IMR-90 (cell line): Measurements from ENCODE around the gene PLXNA4. TPM values are rescaled to one million over a fixed set of nuclear protein-coding genes. Genes with fewer than 3 reads are reported as not detected.

ENCODE experiments used
- ATAC-seq: fragments of 200-7000 bp; cut with Tn5 transposase; 2 replicates; pipeline ENCODE4 v1.9.1; 2020; ENCODE audit warnings: low read depth, mild to moderate bottlenecking, moderate library complexity
- BruUV-seq: library from RNA; stranded (reverse); fragments of 400-500 nt; replicated peaks from 2 replicates; lab custom pipeline; 2021; lab: Mats Ljungman, UMichigan
- CTCF ChIA-PET: fragments of 300-600 bp; formaldehyde crosslinking; extraction: SDS; loops from one replicate; lab custom pipeline; 2021; ENCODE audit warnings: antibody characterized with exemption; lab: Yijun Ruan, JAX
- POLR2A ChIA-PET: fragments of 300-600 bp; sonication (Branson Sonifier 250); formaldehyde crosslinking; loops from one replicate; lab custom pipeline; 2022; ENCODE audit warnings: antibody characterized with exemption; ENCODE audit not compliant: unreplicated experiment; lab: Charles Lee
- DNase-seq: peaks from one replicate; pipeline ENCODE4 v3.0.0; 2013
- H2AFZ ChIP-seq: replicated peaks from 2 replicates; pipeline ENCODE3; 2013; ENCODE audit warnings: low read length, mild to moderate bottlenecking; ENCODE audit not compliant: poor library complexity
- H2AK5ac ChIP-seq: 2 replicates; pipeline ENCODE4 v1.6.1; 2013; ENCODE audit warnings: low read depth, low read length, inconsistent platforms
- H2AK9ac ChIP-seq: replicated peaks from 2 replicates; pipeline ENCODE3; 2013; ENCODE audit warnings: mild to moderate bottlenecking, low read depth, low read length, moderate library complexity; ENCODE audit not compliant: poor library complexity
- H2BK120ac ChIP-seq: 2 replicates; pipeline ENCODE4 v1.6.1; 2013; ENCODE audit warnings: low read depth, low read length, inconsistent platforms
- H2BK15ac ChIP-seq: 3 replicates; pipeline ENCODE4 v1.6.1; 2013; ENCODE audit warnings: low read depth, low read length, inconsistent platforms
- H2BK20ac ChIP-seq: 2 replicates; pipeline ENCODE4 v1.6.1; 2013; ENCODE audit warnings: low read depth, mild to moderate bottlenecking, inconsistent platforms, low read length, moderate library complexity
- H2BK5ac ChIP-seq: 2 replicates; pipeline ENCODE4 v1.6.1; 2013; ENCODE audit warnings: mild to moderate bottlenecking, low read depth, low read length, inconsistent platforms; ENCODE audit not compliant: poor library complexity, severe bottlenecking
- H3K14ac ChIP-seq: replicated peaks from 2 replicates; pipeline ENCODE4 v1.6.1; 2013; ENCODE audit warnings: low read depth, low read length, inconsistent platforms
- H3K18ac ChIP-seq: 2 replicates; pipeline ENCODE4 v1.6.1; 2013; ENCODE audit warnings: low read depth, low read length, control low read depth
- H3K23ac ChIP-seq: 2 replicates; pipeline ENCODE4 v1.6.1; 2013; ENCODE audit warnings: low read depth, low read length, inconsistent platforms
- H3K27ac ChIP-seq: 2 replicates; pipeline ENCODE4 v1.5.1; 2013; ENCODE audit warnings: mild to moderate bottlenecking, control low read depth, low read length; ENCODE audit not compliant: insufficient read depth
- H3K27me3 ChIP-seq: 2 replicates; pipeline ENCODE4 v1.6.1; 2013; ENCODE audit warnings: low read length; ENCODE audit not compliant: control insufficient read depth, insufficient read depth
- H3K36me3 ChIP-seq: 2 replicates; pipeline ENCODE4 v1.6.1; 2013; ENCODE audit warnings: low read length, mixed read lengths; ENCODE audit not compliant: control insufficient read depth, insufficient read depth
- H3K4ac ChIP-seq: 2 replicates; pipeline ENCODE4 v1.6.1; 2013; ENCODE audit warnings: low read depth, low read length, inconsistent platforms
- H3K4me1 ChIP-seq: 2 replicates; pipeline ENCODE4 v1.6.1; 2013; ENCODE audit warnings: low read length, mixed read lengths; ENCODE audit not compliant: control insufficient read depth, insufficient read depth
- H3K4me2 ChIP-seq: 2 replicates; pipeline ENCODE4 v1.6.1; 2013; ENCODE audit warnings: low read depth, mild to moderate bottlenecking, control low read depth, low read length, moderate library complexity
- H3K4me3 ChIP-seq: 2 replicates; pipeline ENCODE4 v1.5.1; 2013; ENCODE audit warnings: low read depth, mild to moderate bottlenecking, control low read depth, low read length, moderate library complexity; ENCODE audit not compliant: insufficient read depth
- H3K56ac ChIP-seq: 2 replicates; pipeline ENCODE4 v1.6.1; 2013; ENCODE audit warnings: low read length, inconsistent platforms; ENCODE audit not compliant: insufficient read depth; ENCODE audit errors: extremely low read depth
- H3K79me1 ChIP-seq, 2 experiments: 2 replicates each; pipeline ENCODE4 v1.6.1; 2013; ENCODE audit warnings: low read length in 2 of 2, inconsistent platforms in 1 of 2, low read depth in 1 of 2
- H3K9ac ChIP-seq: 2 replicates; pipeline ENCODE4 v1.6.1; 2013; ENCODE audit warnings: low read depth, low read length, control low read depth
- H3K9me1 ChIP-seq: 2 replicates; pipeline ENCODE4 v1.6.1; 2013; ENCODE audit warnings: low read length, inconsistent platforms; ENCODE audit not compliant: insufficient read depth
- H3K9me3 ChIP-seq: 2 replicates; pipeline ENCODE4 v1.6.1; 2013; ENCODE audit warnings: low read length; ENCODE audit not compliant: control insufficient read depth, insufficient read depth
- H4K20me1 ChIP-seq: 2 replicates; pipeline ENCODE4 v1.6.1; 2013; ENCODE audit warnings: low read length, inconsistent platforms; ENCODE audit not compliant: insufficient read depth
- H4K5ac ChIP-seq: 2 replicates; pipeline ENCODE4 v1.6.1; 2013; ENCODE audit warnings: mild to moderate bottlenecking, low read depth, low read length, control low read depth
- H4K8ac ChIP-seq, 2 experiments: 2 replicates each; pipeline ENCODE4 v1.6.1; 2013; ENCODE audit warnings: low read depth in 2 of 2, low read length in 2 of 2, control low read depth in 1 of 2, inconsistent platforms in 1 of 2
- H4K91ac ChIP-seq: 2 replicates; pipeline ENCODE4 v1.6.1; 2013; ENCODE audit warnings: low read depth, low read length, inconsistent platforms; ENCODE audit not compliant: insufficient read depth
- CHD1 ChIP-seq: IDR thresholded peaks from 2 replicates; pipeline ENCODE4 v1.6.1; 2012; ENCODE audit warnings: low read depth, low read length, improper control_type of control experiment
- FOS ChIP-seq: fragments of 150-350 bp; IDR thresholded peaks from 2 replicates; pipeline ENCODE4 v1.6.1; 2016; ENCODE audit warnings: low read depth, low read length
- NFE2L2 ChIP-seq: fragments of 150-350 bp; IDR thresholded peaks from 2 replicates; pipeline ENCODE4 v1.6.1; 2016; ENCODE audit warnings: low read depth, mild to moderate bottlenecking, low read length
- POLR2A ChIP-seq: IDR thresholded peaks from 2 replicates; pipeline ENCODE4 v1.6.1; 2012; ENCODE audit warnings: mild to moderate bottlenecking, low read depth, low read length
- RCOR1 ChIP-seq: IDR thresholded peaks from 2 replicates; pipeline ENCODE4 v1.6.1; 2012; ENCODE audit warnings: mild to moderate bottlenecking, low read length, improper control_type of control experiment; ENCODE audit not compliant: insufficient replicate concordance
- WGBS, 2 experiments: methylation state at CpG; one replicate each; pipeline versions ENCODE4 v1.1.5 to v1.1.7; 2013; ENCODE audit warnings: missing lambda C conversion rate in 2 of 2; ENCODE audit not compliant: insufficient read length in 1 of 2; ENCODE audit errors: extremely low coverage in 2 of 2; 5-methylcytosine and 5-hydroxymethylcytosine counted together
- dilution Hi-C: fragments of 300-500 bp; cut with HindIII; formaldehyde crosslinking; loops from one replicate; pipeline ENCODE4 v1.14.3; 2018; ENCODE audit warnings: low sequenced_read_pairs; ENCODE audit not compliant: unreplicated experiment
- in situ Hi-C: fragments of 300-500 bp; cut with MboI; formaldehyde crosslinking; loops from 3 replicates; pipeline ENCODE4 v1.14.3; 2019; ENCODE audit warnings: low sequenced_read_pairs, inconsistent platforms, mixed read lengths
- intact Hi-C: fragments of 100-400 bp; cut with micrococcal nuclease; formaldehyde crosslinking; loops from 2 replicates; pipeline ENCODE4 v1.10.0; 2022
- polyA plus RNA-seq, 3 experiments: library from polyadenylated mRNA; depleted of rRNA; stranded (reverse); fragments of >200 nt; gene quantifications; 2 replicates each; pipeline ENCODE4 v1.2.3, GENCODE V29; 2012; ENCODE audit warnings: low replicate concordance in 1 of 3
- total RNA-seq: library from RNA; depleted of rRNA; stranded (reverse); fragments of >200 nt; gene quantifications from 2 replicates; pipeline ENCODE4 v1.2.3, GENCODE V29; 2012

Gene PLXNA4
- total and polyA plus RNA-seq, 2 of the 4 experiments (the other 2 are of a cell fraction) = under 0.01 TPM

DNA sequence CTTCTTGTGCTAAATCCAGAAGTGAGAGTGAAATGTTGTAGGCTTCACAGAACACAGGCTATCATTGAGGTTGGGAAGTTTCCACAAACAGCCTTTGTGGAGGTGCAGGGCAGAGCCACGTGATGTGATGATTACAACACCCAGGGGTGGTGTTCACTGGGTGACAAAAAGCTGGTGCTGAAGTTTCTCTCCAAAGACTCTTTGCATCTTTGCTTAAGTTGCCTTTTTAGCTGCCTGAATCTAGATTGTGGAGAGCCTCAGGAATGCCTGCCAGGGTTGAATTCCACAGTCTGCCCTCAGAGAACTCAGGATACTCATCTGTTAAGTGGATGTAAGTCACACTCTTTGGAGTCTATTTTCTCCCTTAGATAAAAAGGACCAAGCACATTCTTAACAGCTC is 56.3 kb downstream of the PLXNA4 start:
- H2BK5ac ChIP-seq = no peak overlapping the region
- H3K27ac ChIP-seq = no peak overlapping the region
- H3K4me3 ChIP-seq = no peak overlapping the region
- no peak overlapping the region for H4K91ac ChIP-seq
- ChIA-PET POLR2A (no interaction called here), CTCF (no interaction called here)
- no peaks in the 10 kb centered on the region; the same call in 1 of the 2 replicates for H3K9me3 ChIP-seq
- H3K4me2 ChIP-seq = no peak overlapping the region
- WGBS, 2 experiments = 80% methylated on average over 1 of the region's 1 CpG; no CpG with 5 or more reads in 1 of the 2 experiments
- no peak overlapping the region for H2AK5ac ChIP-seq
- ATAC-seq (no peak), DNase-seq (no peak)
- H4K8ac ChIP-seq = no peak overlapping the region
- H3K18ac ChIP-seq = no peak overlapping the region
- no peaks in the 10 kb centered on the region for H3K36me3 ChIP-seq
- H3K9ac ChIP-seq = no peak overlapping the region
- H3K56ac ChIP-seq = no peak overlapping the region
- no peaks in the 10 kb centered on the region; the same call in 1 of the 2 replicates for H3K9me1 ChIP-seq
- H3K4ac ChIP-seq = no peak overlapping the region
- dilution Hi-C loops (no loop called here), intact Hi-C loops (no loop called here), in situ Hi-C loops (no loop called here)
- BruUV-seq = no TSS peak
- no peak overlapping the region for H2BK120ac ChIP-seq
- no peaks in the 10 kb centered on the region for H3K4me1 ChIP-seq
- no peaks in the 10 kb centered on the region for H3K27me3 ChIP-seq
- no peak overlapping the region for H2AK9ac ChIP-seq
- H3K14ac ChIP-seq = no peak overlapping the region
- H2BK20ac ChIP-seq = no peak overlapping the region
- TF ChIP-seq POLR2A (no peak), CHD1 (no peak), NFE2L2 (no peak), RCOR1 (no peak), FOS (no peak)
- no peak overlapping the region for H2BK15ac ChIP-seq
- H4K20me1 ChIP-seq = no peaks in the 10 kb centered on the region
- no peak overlapping the region for H3K23ac ChIP-seq
- H4K5ac ChIP-seq = no peak overlapping the region
- no peaks in the 10 kb centered on the region for H3K79me1 ChIP-seq
- no peak overlapping the region for H2AFZ ChIP-seq
